HG03060 (cell line): ENCODE measurements around the gene PBX3.

Experiments
- ATAC-seq: cut with Tn5 transposase; IDR thresholded peaks from one replicate; pipeline ENCODE4 v1.9.1; 2021; ENCODE audit warnings: low read depth, moderate number of reproducible peaks; ENCODE audit not compliant: unreplicated experiment

Gene PBX3

GRCh38 chr9:125748446-125749099, 1.4 kb downstream of the PBX3 start:
- no peak for ATAC-seq

- ATAC-seq = no peak
These were observed 2.2 kb downstream of the PBX3 start for GRCh38 chr9:125749287-125749935.

- ATAC-seq = no peak
These were observed 2.9 kb downstream of the PBX3 start for GRCh38 chr9:125749951-125750626.

GRCh38 chr9:125750627-125751011, 3.4 kb downstream of the PBX3 start:
- ATAC-seq = no peak

GRCh38 chr9:125752070-125752628, 5.0 kb downstream of the PBX3 start:
- no peak for ATAC-seq

GRCh38 chr9:125754096-125754495, 6.9 kb downstream of the PBX3 start:
- no peak for ATAC-seq

- ATAC-seq = no peak
These were observed 8.2 kb downstream of the PBX3 start for GRCh38 chr9:125755340-125755739.

- no peak for ATAC-seq
These were observed 9.3 kb downstream of the PBX3 start for GRCh38 chr9:125756518-125756917.

GRCh38 chr9:125757834-125758233, 10.7 kb downstream of the PBX3 start:
- ATAC-seq = no peak

- no peak for ATAC-seq
These were observed 12.0 kb downstream of the PBX3 start for GRCh38 chr9:125758986-125759763.

- no peak for ATAC-seq
These were observed 12.6 kb downstream of the PBX3 start for GRCh38 chr9:125759764-125760129.

- no peak for ATAC-seq
These were observed 13.4 kb downstream of the PBX3 start for GRCh38 chr9:125760537-125760936.

GRCh38 chr9:125761676-125762450, 14.7 kb downstream of the PBX3 start:
- ATAC-seq = no peak

- ATAC-seq = no peak
These were observed 16.2 kb downstream of the PBX3 start for GRCh38 chr9:125763394-125763801.

GRCh38 chr9:125764198-125764597, 17.0 kb downstream of the PBX3 start:
- ATAC-seq = no peak

- no peak for ATAC-seq
These were observed 19.5 kb downstream of the PBX3 start for GRCh38 chr9:125766468-125767221.

- no peak for ATAC-seq
These were observed 20.2 kb downstream of the PBX3 start for GRCh38 chr9:125767349-125767748.

GRCh38 chr9:125768803-125769202, 21.6 kb downstream of the PBX3 start:
- ATAC-seq = no peak

- ATAC-seq = no peak
These were observed 23.9 kb downstream of the PBX3 start for GRCh38 chr9:125771037-125771436.
